Anterior cingulate cortex (tissue), 58 donors: ENCODE measurements around the gene MSMB.

Experiments used
- DNase-seq, 58 donors: peaks; one replicate each; lab custom pipeline; 2025; lab: John Stamatoyannopoulos, UW

MSMB gene

DNA sequence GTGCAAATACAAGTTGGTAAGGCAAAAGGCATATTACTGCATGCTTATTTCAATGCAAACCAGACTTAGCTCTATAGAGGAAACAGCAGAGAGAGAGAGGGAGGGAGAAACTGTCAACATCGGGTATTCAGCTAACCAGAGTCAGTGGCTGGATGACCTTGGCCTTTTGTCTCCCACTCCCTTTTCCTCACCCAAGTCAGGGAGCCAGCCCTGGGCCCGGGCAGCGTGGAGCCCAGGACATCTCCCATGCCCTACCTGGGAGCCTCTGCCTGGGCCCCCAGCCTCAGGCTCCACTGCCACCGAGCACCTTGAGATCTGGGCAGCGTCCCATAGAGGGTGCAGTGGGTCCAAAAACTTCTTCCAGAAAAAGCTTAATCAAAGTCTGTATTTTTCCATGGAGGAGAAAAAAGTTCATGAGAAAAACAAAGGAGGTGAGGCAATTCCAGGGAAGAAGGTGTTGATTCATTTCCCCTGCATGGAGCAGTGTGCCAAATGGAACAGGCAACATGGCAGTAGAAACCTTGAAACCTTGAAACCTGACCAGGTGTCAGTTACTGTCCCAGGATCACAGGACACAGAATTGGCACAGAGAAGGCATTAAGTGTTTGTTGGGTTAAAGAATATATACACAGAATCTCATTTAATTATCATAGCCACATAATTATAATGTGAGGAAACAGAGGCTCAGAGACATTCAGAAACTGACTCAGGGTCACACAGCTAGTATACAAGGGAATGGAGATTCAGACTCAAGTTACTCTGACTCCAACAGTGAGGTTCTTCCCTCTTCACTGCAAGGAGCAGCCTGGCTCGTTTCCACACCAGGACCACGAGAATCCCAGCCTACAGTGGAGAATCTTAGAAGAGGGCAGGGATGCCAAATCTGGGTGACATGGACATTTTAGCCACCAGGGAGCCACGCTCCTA is 9.9 kb downstream of the MSMB start:
- no peak for DNase-seq

DNA sequence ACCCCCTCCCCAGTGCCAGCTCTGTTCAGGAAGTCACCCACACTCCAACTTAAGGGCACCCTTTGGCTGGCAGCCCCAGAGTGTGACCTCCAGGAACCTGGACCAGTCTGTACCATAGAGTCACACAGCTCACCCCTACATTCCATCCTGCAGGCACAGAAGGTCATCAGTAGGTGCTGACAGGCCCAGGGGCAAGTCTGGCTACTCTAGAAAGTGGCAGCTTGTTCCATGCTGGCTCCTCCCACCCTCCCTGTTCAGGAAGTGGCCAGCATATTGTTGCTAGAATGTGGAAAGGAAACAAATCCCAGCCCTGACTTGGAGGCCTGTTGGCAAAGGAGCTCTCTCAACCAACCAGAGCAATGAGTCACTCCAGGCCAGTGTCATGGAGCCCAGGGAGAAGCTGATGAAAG is 12.5 kb downstream of the MSMB start:
- DNase-seq = no peak

DNA sequence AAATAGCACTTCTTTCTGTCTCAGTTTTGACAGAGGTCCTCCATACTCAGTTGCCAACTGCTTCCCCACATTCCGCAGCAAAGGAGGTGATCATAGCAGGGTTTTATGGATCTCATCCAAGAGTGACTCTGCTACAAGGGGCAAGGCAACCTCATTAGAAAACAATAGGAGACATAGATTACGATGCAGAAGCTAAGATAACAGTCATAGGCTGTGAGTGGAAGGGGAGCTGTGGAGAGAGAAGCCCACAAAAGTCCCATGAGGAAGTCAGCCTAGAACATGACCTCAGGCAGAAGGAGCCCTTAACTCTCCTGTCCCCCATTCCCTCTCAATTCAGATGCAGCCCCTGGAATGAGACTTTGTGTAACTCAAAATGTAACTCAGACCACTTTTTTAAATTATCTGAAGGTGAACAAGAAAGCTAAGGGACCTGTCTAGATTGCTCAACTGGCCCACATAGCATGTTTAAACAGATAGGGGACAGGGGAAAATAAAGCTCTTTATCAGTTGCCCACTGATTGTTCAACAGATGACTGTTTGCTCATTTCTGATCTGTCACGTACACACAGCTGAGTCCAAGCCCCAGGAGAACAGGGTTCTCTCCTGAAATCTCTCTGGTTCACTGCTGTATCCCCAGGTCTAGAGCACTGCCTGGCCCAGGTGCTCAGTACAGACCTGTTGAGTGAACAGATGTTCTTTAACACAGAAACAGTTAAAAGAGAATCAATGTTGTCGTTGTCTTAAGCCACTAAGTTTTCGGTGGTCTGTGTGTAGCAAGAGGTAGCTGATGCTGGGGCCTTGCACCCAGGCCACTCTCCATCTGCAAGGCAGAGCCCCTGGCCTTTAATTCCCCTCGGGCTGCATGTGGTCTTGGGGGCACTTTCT is 14.2 kb downstream of the MSMB start:
- no peak for DNase-seq

DNA sequence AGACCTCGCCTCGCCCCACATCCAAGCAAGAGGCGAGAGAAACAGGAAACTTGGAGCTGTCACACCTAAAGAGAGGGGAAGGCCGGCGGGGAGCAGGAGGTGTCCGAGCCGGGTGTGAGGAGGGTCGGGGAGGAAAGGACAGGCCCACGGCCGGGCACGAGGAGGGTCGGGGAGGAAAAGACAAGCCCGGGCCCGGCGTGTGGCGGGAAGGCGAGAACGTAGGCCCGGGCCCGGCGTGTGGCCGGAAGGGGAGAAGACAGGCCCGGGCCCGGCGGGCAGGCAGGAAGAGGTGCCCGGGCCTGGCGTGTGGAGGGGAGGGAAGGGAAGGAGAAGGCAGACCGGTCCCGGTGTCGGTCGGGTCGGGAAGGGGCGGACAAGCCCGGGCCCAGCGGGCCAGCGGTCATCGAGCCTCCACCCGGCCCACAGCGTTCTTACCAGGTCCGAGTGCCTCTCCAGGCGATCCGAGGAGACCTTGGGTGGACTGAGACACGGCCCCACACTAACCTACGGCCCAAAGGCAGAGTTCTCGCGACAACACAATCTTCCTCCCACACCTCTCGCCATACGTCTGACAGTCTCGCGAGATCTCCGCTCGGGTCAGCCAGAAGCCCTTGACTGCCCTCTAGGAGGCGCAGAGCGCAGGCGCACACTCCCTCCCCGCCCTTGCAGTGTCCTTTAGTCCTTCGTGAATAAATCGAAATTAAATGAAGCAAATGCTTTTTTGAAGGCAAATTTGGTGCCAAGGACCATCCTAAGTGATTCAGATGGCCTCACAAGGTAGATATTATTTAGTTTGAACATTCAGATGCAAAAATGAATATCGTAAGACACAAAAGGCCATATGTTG is 15.8 kb downstream of the MSMB start, which contains the start of gene NCOA4:
TSS of gene NCOA4 (minus strand) at position 533 of the 847 bp plus-strand sequence. CDS start 13,943 bp downstream, outside the sequence.
- DNase-seq = peak; percentile 48 to 97 (median 91)

DNA sequence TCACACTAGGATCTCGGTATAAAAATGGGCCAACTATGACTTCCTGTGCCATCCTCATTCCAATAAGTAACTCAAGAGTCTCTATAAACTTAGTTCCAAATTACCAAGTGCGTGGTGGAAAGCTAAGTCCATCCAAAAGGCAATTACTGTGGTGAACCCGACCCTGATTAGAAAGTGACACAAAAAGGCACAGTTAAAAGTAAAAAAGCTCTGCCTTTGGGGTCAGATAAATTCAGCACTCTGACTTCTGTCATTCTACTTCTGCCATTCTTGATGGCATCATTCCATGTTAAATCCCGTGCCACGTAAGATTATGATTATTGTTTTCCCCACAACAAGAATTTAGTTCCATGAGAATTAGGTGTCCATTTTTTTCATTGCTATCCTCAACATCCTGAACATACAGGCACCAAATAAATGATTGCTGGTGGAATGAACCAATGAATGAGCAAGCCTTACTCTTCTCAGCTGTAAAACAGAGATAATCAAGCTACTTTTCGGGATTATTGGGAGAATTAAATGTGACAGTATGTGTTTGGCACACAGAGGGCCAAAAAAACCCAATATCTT is 16.5 kb downstream of the MSMB start:
- DNase-seq = no peak

DNA sequence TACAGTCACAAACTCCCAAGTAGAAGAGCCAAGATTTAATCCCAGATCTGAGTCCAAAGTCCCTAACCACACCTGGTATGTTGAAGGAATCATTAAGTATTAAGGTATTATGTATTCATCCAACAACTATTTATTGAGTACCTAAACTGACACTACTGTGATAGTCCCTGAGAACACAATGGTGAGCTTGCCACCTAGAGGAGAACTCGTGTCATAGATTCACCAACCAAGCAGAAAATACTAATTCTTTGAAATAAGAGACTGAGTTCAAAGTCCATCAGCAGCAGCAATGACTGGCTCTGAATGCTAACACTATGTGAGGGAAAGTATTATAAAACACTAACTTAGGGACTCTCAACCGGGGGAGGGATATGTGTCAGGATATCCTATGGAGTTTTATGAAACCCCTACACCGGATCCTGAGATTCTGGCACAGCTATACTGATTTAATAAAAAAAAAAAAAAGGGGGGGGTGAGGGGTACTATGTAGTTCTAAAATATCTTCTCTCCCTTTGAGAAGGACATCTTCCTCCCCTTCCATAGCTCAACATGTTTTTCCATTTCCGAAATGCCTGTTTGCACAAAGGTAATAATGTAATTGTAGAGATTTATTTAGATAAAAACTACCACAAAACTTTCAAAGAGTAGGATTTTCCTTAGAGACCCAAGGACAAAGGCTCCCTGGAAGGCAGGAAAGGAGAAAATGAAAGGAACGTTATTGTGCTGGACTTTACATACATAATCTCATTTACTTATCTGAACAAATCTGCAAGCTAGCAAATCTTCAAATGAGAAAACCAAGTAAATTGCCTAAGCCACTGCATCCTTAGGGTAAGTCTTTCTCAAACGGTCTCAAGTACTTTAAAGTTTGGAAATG is 17.2 kb downstream of the MSMB start:
- DNase-seq = peak in 1 of 58 donors; percentile 49

DNA sequence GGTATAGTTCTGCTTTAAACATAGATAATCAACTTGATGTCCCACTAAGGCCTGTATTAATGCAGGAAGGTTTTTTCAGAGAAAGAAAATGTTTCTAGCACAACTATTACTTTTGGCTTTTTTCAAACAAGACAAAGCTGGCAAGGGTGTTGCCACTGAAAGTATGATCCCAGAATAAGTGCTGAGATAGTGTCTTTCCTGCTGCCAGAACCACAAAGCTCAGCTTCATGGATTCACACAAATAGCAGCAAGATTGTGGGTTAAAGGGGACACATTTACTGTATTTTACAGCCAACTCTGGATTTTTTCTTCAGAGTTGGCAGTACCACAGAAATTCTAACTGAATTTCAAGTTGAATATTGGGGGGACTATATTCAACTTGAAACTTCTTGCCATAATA is 20.0 kb downstream of the MSMB start:
- DNase-seq = no peak

DNA sequence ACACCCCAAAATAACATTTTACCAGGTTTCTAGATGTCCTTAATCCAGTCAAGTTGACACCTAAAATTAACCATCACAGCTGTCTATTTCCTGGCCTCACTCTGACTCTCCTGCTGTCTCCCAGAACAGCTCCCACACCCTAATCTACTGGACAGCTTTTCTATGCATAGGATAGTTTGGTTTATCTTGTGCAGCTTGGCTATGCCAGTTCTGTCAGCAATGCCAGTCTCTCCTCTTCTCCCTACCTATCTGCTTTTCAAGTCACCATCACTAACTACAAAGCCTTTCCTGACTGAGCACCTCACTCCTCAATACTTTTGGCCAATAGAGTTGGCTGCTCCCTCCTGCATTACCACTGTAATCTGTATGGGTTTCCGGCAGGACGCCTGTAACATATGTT is 20.7 kb downstream of the MSMB start:
- DNase-seq = no peak

DNA sequence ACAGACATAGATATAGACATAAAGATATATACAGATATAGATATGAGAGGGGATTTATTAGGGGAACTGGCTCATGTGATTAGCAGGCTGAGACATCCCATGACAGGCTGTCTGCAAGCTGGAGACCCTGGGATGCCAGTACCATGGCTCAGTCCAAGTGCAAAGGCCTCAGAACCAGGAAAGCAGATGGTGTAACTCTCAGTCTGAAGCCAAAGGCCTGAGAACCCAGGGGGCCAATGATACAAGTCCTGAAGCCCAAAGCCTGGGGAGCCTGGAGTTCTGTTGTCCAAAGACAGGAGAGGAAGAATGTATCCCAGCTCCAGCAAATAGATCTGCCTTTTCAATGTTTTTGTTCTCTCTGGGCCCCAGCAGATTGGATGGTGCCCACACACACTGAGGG is 21.1 kb downstream of the MSMB start:
- DNase-seq = no peak

DNA sequence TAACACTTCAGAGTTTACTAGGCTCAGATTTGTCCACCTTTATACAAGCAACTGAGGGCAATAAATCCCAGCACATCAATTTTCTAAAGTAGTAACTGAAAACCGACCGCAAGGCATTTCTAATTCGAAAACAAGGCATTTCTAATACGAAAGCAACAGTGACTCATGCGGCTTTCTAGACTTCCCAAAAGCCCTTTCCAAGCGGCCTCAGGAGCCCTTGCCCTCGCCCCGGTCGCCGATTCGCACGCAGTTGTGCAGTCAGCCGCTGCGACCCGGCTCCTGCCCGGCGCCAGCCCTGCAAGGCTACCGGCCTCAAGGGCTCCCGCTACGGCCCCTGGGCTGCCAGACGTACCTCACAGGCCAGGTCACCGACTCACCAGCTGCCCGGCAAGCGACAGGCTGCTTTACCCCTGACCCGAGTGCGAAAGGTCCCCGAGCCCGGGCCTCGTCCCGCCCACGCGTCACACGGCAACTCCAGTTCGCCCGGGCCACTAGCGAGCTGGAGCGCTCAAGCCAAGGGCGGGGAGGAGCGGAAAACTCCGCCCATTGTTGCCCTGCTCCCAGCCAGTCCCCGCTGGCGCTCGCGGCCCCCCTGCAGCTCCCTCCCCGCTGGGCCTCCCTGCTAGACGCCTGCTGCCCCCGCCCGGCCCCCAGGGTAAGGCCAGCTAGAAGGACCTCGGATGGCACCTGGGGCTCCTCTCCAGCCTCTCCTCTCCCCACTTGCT is 22.9 kb downstream of the MSMB start:
- peak in 55 of 58 donors; percentile 19 to 92 (median 81) for DNase-seq

DNA sequence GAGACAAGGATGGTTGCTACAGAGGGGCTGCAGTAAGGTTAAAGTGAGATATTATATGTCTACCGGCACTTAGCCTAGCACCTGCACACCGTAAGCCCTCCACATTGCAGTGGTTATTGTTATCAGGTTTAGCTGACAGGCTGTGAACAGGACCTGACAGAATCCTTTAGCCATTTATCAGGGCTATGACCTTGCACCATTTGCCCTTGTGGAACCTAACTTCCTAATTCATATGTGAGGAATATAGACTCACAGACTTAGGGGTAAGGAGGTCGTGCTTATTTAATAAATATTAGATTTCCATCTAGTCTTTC is 25.8 kb downstream of the MSMB start:
- DNase-seq = no peak

DNA sequence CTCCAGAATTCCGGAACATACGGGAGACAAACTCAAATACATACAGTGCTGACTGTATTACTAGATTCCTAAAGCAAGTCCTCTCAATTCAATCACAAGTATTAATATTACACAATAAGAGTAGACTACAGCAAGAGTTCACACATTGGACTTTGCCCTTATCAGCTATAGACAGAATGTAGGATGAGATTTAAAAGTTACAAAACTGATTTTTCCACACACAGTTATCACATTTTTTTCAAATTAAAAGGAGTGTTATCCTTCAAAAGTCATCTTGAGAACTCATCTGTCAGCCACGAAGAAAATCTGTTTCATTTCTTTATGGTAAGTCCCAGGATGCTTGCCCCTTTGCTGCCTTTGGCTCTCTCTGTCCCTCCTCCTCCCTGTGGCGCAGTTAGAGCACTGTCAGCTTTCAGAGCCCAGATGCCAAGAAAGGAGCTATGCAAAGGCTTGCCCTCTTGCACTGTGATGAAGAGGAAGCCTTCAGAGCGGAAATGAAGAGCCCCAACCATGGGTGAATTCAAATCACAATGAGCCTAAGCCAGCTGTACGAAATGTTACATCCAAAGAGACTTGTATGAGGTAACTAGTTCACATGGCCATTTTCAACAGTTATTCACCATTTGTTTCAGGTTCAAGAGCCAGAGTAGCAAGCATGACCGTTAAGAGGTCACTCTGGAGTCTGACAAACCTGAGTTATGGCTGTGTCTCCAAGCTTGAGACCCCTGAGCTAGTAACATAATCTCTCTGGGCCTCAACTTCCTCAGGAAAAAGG is 26.3 kb downstream of the MSMB start:
- peak in 12 of 58 donors; percentile 4 to 18 (median 10) for DNase-seq

DNA sequence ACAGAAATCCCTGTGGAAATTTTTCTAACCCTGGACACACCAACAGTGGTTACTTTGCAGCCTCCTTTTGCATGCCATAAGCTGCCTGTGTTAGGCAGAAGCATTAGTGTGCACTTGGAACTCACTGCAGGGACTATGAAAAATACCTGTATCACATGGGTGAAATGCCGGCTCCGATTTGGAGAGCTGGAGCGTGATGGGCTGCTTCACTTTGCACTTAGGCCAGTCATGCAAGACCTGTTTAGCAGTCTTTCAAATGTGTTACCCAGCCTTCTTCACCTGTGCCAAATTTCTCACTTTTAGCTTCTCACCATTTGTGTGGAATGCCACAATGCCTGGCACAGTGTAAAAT is 26.9 kb downstream of the MSMB start:
- DNase-seq = no peak

DNA sequence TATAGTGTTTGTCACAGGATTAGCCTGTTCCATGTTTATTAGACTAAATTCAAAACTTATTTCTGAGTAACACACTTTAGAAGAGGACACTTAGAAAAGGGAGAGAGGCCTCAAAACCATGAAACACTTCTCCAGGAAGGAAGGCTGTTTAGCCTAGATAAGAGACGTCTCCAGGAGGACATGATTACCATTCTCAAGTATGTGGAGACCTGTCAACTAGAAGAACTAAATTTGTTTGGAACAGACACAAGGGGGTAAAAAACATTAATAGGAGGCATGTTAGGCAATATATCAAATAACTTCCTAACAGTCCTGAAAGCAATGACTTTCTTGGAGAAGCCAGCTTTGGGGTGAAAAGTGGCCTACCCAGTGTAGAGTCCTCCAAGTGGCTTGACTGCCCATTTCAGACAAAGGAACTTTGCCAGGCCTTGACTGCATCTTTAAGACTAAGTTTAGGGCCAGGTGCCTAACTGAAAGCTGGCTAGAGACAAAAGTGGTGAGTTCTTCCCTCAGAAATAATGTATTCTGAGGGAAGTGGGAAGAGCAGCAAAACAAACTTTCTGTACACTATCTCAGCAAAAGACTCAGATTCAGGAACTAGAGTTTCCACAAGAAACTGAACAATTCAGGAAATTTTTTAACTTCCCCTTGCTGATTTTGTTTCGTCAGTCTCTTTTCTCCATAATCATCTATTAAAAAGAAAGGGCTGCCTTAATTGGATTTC is 27.5 kb downstream of the MSMB start:
- DNase-seq = peak in 1 of 58 donors; percentile 4

DNA sequence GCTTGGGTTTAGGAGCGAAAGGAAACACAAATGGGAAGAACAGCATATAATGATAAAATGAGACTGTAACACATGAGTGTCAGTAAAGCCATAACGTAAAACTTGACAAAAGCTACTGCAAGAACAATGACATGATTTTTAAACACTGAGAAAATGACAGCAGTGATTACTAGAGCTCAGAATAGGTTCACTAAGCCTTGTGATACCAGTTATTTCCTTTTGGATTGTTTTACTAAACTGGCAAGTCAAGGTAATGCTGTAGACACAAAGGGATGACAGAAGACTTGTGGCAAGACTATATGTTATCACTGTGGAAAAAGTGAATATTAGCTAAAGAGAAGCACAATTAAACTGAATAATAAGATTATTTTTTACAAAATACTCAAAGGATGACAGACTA is 28.3 kb downstream of the MSMB start:
- no peak for DNase-seq

DNA sequence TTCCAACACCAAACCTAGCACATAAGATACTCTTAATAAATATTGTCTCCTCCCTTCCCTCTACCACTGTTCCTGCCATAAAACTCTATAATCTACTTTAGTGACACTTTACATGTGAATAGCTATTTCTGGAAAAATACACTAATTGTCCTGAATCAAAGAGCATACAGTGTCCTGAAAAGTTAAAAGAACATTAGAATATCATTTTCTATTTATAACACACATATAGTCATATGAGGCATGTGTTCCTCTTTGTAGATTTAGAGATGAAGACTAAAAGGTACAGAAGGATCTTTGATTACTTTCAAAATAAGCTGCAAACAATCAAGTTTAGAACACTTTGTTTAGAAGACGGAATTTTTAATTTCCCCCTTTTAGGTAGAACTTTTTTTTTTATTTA is 29.3 kb downstream of the MSMB start:
- DNase-seq = no peak

DNA sequence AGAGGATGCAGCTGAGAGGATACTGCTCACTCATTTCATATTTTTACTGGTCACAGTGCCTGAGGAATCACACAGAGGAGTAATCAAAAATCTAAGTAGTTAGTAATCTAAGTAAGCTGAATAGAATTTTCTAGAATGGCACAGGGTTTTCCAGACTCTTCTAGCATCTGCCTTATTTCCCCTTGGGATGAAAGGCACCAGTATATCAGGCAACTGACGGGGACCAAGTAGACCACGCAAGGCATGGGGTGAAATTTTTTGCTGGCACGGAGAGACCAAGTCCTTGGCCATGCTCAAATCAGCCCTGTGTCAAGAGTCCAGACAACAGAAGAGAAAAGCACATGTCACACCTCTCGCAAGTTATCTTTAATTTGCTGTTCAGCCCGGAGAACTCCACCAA is 29.9 kb downstream of the MSMB start:
- DNase-seq = no peak
